GM19463 (cell line): ENCODE results near the gene DIMT1.

Experiments
- ATAC-seq: cut with Tn5 transposase; IDR thresholded peaks from one replicate; pipeline ENCODE4 v1.9.1; 2021; ENCODE audit warnings: mild to moderate bottlenecking, moderate library complexity; ENCODE audit not compliant: unreplicated experiment

The DIMT1 gene

GRCh38 chr5:62403411-62404250 is at the start of gene DIMT1:
Gene DIMT1, minus strand, starts transcription at chr5:62403905. Its CDS starts 133 bp downstream, at chr5:62403772.
- peak; percentile 94 for ATAC-seq

GRCh38 chr5:62450259-62450658 is 46.6 kb upstream of the DIMT1 start:
- ATAC-seq = no peak

GRCh38 chr5:62448528-62448927 is 44.8 kb upstream of the DIMT1 start:
- no peak for ATAC-seq

GRCh38 chr5:62432621-62433064 is 28.9 kb upstream of the DIMT1 start:
- ATAC-seq = no peak

GRCh38 chr5:62431735-62432620 is 28.3 kb upstream of the DIMT1 start:
- no peak for ATAC-seq

- no peak for ATAC-seq
These were observed 21.1 kb upstream of the DIMT1 start for GRCh38 chr5:62424763-62425162.

- ATAC-seq = no peak
These were observed 17.7 kb upstream of the DIMT1 start for GRCh38 chr5:62421414-62421813.

- no peak for ATAC-seq
These were observed 15.9 kb upstream of the DIMT1 start for GRCh38 chr5:62419609-62420008.

GRCh38 chr5:62418462-62419076 is 14.9 kb upstream of the DIMT1 start:
- no peak for ATAC-seq

GRCh38 chr5:62413711-62414110 is 10.0 kb upstream of the DIMT1 start:
- ATAC-seq = no peak

- peak; percentile 96 for ATAC-seq
These were observed 9.0 kb upstream of the DIMT1 start, which contains the start of gene IPO11 for GRCh38 chr5:62412549-62413329. Gene IPO11, plus strand, starts transcription at chr5:62412763. Its CDS starts 24,517 bp downstream, at chr5:62437280.

GRCh38 chr5:62395210-62395950 is 8.3 kb downstream of the DIMT1 start:
- ATAC-seq = no peak

- no peak for ATAC-seq
These were observed 16.9 kb downstream of the DIMT1 start for GRCh38 chr5:62386824-62387223.

- no peak for ATAC-seq
These were observed 17.8 kb downstream of the DIMT1 start for GRCh38 chr5:62385816-62386400.

GRCh38 chr5:62385131-62385530 is 18.6 kb downstream of the DIMT1 start:
- no peak for ATAC-seq

GRCh38 chr5:62376064-62376463 is 27.6 kb downstream of the DIMT1 start:
- no peak for ATAC-seq

- ATAC-seq = no peak
These were observed 28.1 kb downstream of the DIMT1 start for GRCh38 chr5:62375627-62376026.

GRCh38 chr5:62374090-62374489 is 29.6 kb downstream of the DIMT1 start:
- ATAC-seq = no peak

GRCh38 chr5:62373382-62373781 is 30.3 kb downstream of the DIMT1 start:
- ATAC-seq = no peak
